ENCODE measurements around the gene MROH8. TPM values are rescaled to one million over a fixed set of nuclear protein-coding genes. Genes with fewer than 3 reads are reported as not detected.

MROH8 gene
- polyA plus RNA-seq, 1 of the 3 experiments (the other 2 are of a cell fraction): 3.5 TPM

GRCh38 chr20:37162646-37163045 is 16.7 kb downstream of the MROH8 start (continued):
- TF ChIP-seq ELF1 (IDR thresholded peaks at IDR 0.05) (no peak), RFX5 (IDR thresholded peaks at IDR 0.05; ENCODE audit: low read length) (no peak), NFIC (IDR thresholded peaks at IDR 0.05; ENCODE audit: borderline replicate concordance) (no peak), MAX (IDR thresholded peaks at IDR 0.05; ENCODE audit: low read depth) (no peak), FOXJ3 (CRISPR knock-in tag; IDR thresholded peaks at IDR 0.05) (no peak), CHD2 (IDR thresholded peaks at IDR 0.05; ENCODE audit: low read length, partially characterized antibody) (no peak), FOXM1 (IDR thresholded peaks at IDR 0.05; ENCODE audit: low read depth) (no peak), RAD21 (IDR thresholded peaks at IDR 0.05; ENCODE audit: low read length) (no peak), ZBTB33 (IDR thresholded peaks at IDR 0.05; ENCODE audit: borderline replicate concordance, low read depth) (no peak)

GRCh38 chr20:37161830-37162549 is 17.4 kb downstream of the MROH8 start:
- Histone ChIP-seq H3K79me2 (ENCODE audit: insufficient read depth) (no peaks in the 10 kb centered on the region), H3K36me3 (replicated peaks in 1 of 2; ENCODE audit: control insufficient read depth in 1 of 2, insufficient read depth in 2 of 2, low read length in 1 of 2) (no peaks in the 10 kb centered on the region), H3K9me2 (no peaks in the 10 kb centered on the region), H3K27ac (ENCODE audit: low read depth in 2 of 2, low read length in 1 of 2) (no peak overlapping the region), H3K9ac (no peak overlapping the region), H3K9me3 (no peaks in the 10 kb centered on the region), H3K4me1 (ENCODE audit: control insufficient read depth in 1 of 2, insufficient read depth in 2 of 2, low read depth in 1 of 2, low read length in 1 of 2) (no peaks in the 10 kb centered on the region), H2AFZ (ENCODE audit: low read depth) (no peak overlapping the region), H3K27me3 (ENCODE audit: insufficient read depth) (no peaks in the 10 kb centered on the region), H3K4me3 (ENCODE audit: low read depth in 2 of 2, low read length in 1 of 2) (no peak overlapping the region), H3F3A (replicated peaks; ENCODE audit: insufficient read depth) (no peaks in the 10 kb centered on the region), H4K20me1 (ENCODE audit: insufficient read depth) (no peaks in the 10 kb centered on the region), H3K4me2 (no peak overlapping the region)
- ChIA-PET POLR2A (no interaction called here), CTCF (interaction anchor here (0.6 to 1.2 kb wide), 2 partner anchors 13 to 33 kb away, joined by 3 read pairs; no protein-coding TSS in a partner anchor)
- no peak for DNase-seq
- 77% methylated on average over 12 of the region's 12 CpGs for WGBS (ENCODE audit: low lambda C conversion rate)
- TF ChIP-seq FOXM1 (IDR thresholded peaks at IDR 0.05; ENCODE audit: low read depth) (no peak), ELF1 (IDR thresholded peaks at IDR 0.05) (no peak)

GRCh38 chr20:37160683-37161082 is 18.7 kb downstream of the MROH8 start:
- no peaks in the 10 kb centered on the region for H3K36me3 ChIP-seq (replicated peaks in 1 of 2; ENCODE audit: control insufficient read depth in 1 of 2, insufficient read depth in 2 of 2, low read length in 1 of 2)
- CTCF ChIA-PET: interaction anchor here (0.6 to 0.8 kb wide), 3 partner anchors 17 to 1827 kb away, joined by 3 read pairs; no protein-coding TSS in a partner anchor
- 85% methylated on average over 10 of the region's 10 CpGs for WGBS (ENCODE audit: low lambda C conversion rate)

More at GRCh38 chr20:37160683-37161082, 18.7 kb downstream of the MROH8 start:
- Histone ChIP-seq H4K20me1 (ENCODE audit: insufficient read depth) (no peaks in the 10 kb centered on the region), H3K4me2 (no peak overlapping the region), H3K9me3 (no peaks in the 10 kb centered on the region), H3K4me3 (ENCODE audit: low read depth in 2 of 2, low read length in 1 of 2) (no peak overlapping the region), H3K9ac (no peak overlapping the region), H3K79me2 (ENCODE audit: insufficient read depth) (no peaks in the 10 kb centered on the region), H3F3A (replicated peaks; ENCODE audit: insufficient read depth) (no peaks in the 10 kb centered on the region), H3K9me2 (no peaks in the 10 kb centered on the region), H3K27me3 (ENCODE audit: insufficient read depth) (no peaks in the 10 kb centered on the region), H3K4me1 (ENCODE audit: control insufficient read depth in 1 of 2, insufficient read depth in 2 of 2, low read depth in 1 of 2, low read length in 1 of 2) (no peaks in the 10 kb centered on the region), H3K27ac (ENCODE audit: low read depth in 2 of 2, low read length in 1 of 2) (no peak overlapping the region), H2AFZ (ENCODE audit: low read depth) (no peak overlapping the region)
- POLR2A ChIA-PET: no interaction called here
- DNase-seq: no peak
- TF ChIP-seq GATA2 (CRISPR knock-in tag; IDR thresholded peaks at IDR 0.05) (no peak), RAD21 (IDR thresholded peaks at IDR 0.05; ENCODE audit: low read length) (no peak)
